NCI-H2227 (cell line): ENCODE results near the gene DNAJB14.
"Not testable (repeated sequence)": the region's sequence is repeated elsewhere in the genome, so short reads cannot be mapped to it uniquely, and the experiment has no call there.

Source experiments
- DNase-seq: peaks from one replicate; lab custom pipeline; 2025; ENCODE audit not compliant: unreplicated experiment; lab: John Stamatoyannopoulos, UW

DNAJB14 gene

DNA sequence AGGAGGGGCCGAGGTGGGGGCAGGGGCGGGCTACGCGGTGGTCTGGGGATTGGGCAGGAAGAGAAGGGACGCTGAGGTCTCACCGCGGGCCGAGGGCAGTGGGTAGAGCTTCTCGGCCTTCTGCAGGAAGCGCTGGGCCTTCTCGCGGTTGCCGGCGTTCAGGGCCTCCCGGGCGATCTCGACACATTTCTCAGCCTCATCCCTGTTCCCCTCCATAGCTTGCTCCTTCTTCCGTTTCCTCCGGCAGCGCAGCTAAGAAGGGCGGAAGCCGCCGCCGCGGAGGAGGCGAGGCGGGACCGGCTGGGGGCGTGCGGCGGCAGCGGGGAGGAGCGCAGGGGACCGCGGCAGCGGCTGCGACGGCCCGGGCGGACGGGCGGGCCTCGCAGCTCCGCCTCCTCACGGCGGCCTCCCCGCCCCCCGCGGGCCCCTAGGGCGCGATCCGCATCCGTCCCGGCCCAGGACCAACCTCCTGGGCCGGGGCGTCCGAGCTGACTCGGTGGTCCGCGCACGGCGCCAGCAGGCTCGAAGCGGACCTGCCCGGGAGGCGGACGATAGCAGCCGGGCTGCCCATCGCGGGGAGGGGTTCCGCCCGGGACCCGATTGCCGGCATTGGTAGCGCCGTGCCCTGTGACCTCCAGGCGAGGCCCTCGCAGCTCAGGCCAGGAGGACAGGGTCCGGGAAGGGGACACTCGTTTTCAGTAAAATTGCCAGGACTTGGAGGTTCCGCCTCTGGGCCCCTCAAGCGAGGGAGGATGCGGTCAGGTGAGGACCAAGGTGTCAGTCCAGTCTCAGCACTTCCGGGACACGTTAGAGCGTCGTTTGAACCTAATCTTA lies at the start of gene DNAJB14:
DNAJB14 (minus strand) TSS at position 263 of the 834 bp plus-strand sequence; CDS start at position 216, 47 bp downstream.
- peak; percentile 80 for DNase-seq

DNA sequence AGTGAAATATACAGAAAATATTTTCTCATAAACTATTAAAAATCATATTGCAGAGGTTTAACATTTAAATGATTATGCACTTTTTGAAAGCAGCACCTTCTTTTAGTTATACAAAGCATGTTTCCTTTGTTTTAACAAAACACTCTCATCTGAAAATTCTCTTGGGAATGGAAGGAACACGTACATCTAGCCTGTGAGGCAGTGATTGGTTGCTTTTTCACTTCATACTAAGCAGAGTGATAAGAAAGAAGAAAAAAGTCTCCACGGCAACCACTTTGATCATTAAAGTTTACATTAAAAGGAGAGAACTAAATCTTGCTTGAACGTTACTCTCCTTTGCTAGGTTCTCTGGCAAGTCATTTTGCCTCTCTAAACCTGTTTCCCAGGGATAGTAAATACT lies 45.3 kb upstream of the DNAJB14 start:
- DNase-seq: no peak

DNA sequence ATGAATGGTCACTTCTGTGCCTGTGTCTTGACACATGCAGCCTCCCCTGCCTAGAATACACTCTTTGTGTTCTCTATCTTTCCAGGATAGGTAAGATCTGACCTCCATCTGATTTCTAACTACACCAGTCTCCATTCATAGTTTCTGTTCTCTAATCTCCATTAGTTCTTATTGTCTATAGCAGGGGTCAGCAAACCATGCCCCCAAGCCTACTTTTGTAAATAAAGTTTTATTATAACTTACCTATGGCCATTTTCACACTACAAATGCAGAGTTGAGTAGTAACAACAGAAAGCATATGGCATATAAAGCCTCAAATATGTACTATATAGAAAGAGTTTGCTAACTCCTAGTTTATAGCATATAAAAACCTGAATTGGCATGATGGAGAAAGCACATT lies 41.3 kb upstream of the DNAJB14 start:
- no peak for DNase-seq

DNA sequence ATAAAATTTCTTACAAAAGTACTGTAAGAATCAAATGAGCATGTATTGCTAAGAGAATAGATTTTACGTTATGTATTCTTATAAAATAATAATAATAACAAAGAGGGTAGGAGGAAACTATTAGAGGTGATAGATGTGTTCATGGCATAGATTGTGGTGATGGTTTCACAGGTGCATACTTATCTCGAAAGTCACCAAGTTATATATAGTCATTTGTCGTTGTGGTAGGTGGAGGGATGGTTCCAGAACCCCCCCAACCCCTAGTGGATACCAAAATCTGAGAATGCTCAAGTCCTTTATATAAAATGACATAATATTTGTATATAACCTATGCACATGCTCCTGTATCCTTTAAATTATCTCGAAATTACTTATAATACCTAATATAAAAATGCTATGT lies 40.4 kb upstream of the DNAJB14 start:
- DNase-seq: no peak

DNA sequence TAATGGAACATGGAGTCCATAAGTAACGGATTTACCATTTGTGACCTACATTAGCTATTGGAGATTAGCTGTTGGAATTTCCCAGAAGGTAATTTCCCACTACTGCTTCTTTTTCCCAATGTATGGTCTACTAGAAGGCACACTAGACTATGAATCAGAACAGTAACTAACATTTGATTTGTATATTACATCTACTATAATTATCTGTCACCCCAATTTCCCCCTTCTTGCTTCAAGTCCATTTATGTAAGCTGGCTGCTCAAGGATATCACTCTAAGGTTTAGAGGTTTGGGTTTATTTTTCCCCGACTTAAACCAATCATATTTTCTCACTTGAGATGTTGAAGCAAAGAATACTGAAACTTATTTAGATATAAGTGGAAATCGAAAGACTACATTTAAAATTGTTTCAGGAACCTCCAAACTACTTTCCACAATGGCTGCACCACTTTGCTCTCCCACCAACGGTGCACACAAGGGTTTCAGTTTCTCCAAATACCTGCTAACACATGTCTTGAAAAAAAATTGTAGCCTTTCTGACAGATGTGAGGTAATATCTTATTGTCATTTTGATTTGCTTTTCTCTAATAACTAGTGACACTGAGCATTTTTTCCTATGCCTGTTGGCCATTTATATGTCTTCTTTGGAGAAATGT lies 37.0 kb upstream of the DNAJB14 start:
- DNase-seq: no peak

DNA sequence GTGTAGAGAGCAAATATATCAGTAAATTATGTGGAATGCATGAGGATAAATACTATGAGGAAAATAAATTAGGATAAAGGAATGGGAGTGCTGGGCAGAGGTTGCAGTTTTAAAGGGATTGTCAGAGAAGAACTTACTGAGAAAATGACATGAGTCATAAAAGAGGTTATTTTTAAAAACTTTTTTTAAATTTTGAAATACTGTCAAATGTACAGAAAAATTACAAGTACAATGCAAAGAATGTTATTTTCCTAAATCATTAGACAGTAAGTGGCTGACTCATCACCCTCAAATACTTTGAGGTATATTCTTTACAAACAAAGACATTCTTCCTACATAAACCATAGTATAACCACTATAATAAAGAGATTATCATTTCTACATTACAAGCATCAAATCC lies 33.5 kb upstream of the DNAJB14 start:
- DNase-seq: no peak

DNA sequence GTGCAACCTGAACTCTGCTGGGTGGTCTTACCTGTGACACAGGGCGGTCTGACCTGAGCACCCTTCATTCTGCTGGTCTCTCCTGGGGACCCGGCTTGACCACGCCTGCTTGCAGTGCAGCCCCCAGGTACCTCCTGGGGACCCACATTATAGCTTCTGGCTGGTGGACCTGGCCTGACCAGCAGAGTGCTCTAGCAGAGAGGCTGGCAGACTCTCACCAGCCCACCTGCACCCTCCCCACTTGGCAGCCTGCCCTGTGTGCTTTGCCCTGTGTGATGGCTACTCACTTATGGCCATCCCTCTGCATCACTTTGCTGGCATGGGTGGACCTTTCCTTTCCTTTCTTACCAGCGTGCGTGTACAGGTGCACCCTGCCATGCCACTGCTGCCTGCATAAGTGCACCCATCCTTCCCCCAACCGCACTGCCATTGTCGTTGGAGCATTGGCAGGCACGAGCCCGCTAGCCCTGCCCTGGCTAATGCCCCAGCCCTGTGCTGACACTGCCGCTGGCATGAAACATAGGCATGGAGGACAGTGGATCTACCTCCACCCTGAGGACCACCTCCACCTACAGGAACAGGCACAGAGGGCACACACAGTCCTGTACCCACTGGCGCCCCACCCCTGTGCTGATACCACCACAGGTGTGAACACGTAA lies 25.2 kb upstream of the DNAJB14 start:
- no peak for DNase-seq

DNA sequence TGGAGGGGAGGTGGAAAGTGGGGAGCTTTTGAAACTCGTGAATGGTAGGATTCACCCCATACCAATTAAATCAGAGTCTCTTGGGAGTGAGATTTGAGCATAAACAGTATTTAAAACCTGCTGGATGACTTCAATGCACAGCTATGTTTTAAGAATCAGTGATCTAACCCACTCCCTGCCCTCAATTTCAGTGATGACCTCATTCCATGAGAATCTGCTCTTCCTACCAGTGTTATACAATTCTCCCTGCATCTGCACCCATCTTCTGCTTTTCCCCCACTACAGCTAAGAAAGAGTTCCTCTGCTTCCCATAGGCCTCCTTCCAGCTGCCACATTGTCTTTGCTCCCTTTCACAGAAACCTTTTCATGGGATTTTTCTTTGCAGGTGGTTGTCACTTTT lies 21.9 kb upstream of the DNAJB14 start:
- DNase-seq: no peak

DNA sequence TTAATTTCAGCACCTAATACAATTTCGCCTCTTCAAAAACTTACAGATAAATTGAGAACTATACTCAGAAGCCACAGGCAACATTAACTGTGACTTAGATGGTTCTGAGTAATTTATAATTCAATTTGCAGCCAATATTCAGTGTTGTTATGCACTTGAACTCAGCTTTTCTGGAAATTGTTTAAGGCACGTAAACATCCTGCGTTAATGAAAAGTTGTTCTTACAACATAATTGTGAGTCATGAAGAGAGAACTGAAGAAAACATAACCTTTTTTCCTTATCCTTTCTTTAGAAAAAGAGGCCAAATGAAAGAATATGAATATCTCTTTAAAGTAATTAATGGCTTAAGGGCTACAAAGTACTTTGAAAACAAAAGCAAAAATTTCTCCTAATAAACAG lies 20.3 kb upstream of the DNAJB14 start:
- DNase-seq: no peak

DNA sequence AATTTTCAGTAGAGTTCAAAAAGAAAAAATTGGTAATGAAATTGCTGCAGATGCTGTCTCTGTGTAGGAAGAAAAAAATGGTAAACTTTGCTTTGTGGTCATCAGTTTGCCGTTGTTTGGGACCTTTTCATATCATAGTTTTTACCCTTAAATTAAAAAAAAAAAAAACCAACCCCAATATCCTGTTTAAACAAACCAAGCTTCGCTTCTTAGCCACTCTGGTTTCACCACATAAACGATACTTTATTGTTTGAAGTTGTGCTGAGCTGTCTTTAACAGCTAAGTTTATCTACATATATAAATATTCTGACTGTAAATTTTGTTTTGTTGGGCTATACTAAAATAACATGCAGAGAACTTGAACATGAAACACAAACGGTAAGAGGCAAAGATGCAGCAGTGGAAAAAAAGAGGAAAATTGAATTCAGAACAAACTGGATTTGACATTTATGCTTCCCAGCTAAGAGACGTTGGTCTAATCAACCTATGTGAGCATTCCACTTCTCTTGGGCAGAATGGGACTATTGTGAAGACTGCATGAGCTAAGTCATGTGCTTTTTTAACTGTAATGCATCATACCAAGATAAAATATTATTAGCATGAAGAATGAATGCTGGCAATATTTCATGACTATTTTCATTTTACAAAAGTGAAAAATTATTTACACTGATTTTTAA lies 19.4 kb upstream of the DNAJB14 start:
- DNase-seq: no peak

DNA sequence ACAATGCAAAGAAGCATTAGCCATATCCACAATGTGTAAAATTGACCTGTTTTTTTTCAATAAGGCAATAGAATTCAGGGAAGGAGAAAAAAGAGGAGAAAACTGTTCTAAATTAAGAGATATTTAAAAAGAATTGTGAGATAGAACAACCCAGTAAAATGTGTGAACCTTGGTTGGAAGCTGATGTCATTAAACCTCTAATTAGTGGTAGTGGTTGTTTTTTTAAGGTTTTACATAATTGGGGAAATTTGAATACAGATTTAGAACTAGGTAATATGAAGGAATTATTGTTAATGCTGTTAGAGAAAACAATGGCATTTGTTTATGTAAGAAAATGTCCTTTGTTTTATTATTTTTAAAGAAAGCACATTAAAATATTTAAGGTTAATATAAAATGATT lies 18.8 kb upstream of the DNAJB14 start:
- no peak for DNase-seq

DNA sequence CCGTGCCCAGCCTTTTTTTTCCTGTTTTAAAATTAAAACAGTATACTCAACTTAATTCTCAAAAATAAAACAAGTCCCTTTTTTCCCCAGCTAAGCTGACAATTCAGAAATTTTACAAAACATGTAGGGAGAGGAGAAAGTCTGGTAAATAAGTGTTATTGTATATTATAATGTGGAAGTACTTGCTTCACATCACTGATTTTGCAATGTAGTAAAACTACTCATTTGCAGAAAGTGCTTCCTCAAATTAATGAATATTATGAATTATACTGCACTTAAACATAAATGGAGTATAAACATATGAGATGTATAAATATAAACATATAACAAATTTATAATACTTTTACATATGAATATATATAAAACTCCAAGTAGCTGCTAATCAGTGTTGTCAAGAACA lies 15.3 kb upstream of the DNAJB14 start:
- DNase-seq: no peak

DNA sequence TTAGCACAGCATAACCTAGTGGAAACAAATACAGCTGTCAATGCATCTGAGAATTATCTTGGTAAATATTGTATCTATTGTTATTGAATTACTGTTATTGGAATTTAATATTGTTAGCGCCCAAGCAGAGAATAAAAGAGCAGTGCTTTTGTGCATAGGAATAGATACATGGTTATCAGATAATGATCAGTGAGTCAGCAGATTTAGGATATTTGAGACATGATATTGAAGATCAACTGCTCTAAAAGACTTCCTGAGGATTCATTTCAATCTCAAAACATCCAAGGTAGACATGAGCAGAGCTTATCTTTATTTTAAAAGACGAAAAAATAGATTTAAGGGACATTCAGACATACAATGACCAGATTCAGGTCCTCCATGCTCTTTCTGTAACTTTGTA lies 14.2 kb upstream of the DNAJB14 start:
- no peak for DNase-seq

DNA sequence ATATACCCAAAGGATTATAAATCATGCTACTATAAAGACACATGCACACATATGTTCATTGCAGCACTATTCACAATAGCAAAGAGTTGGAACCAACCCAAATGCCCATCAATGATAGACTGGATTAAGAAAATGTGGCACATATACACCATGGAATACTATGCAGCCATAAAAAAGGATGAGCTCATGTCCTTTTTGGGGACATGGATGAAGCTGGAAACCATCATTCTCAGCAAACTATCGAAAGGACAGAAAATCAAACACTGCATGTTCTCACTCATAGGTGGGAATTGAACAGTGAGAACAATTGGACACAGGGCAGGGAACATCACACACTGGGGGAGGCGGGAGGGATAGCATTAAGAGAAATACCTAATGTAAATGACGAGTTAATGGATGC lies 11.8 kb upstream of the DNAJB14 start:
- not testable (repeated sequence) for DNase-seq

DNA sequence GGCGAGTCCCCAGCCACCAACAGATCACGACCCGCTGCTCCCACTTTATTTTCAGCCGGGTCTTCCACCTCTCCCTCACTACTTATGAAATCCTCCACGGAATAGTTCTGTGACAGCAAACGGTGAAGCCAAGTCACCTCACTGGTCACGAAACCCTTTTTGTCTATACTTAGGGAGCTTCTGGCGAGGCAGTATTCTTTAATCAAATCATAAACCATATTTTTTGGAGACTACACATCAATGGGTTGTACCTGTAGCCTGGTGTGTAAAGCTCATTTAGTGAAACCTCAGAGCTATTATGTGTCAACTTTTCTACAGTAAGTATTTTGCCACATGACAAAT lies 4.5 kb upstream of the DNAJB14 start:
- no peak for DNase-seq

DNA sequence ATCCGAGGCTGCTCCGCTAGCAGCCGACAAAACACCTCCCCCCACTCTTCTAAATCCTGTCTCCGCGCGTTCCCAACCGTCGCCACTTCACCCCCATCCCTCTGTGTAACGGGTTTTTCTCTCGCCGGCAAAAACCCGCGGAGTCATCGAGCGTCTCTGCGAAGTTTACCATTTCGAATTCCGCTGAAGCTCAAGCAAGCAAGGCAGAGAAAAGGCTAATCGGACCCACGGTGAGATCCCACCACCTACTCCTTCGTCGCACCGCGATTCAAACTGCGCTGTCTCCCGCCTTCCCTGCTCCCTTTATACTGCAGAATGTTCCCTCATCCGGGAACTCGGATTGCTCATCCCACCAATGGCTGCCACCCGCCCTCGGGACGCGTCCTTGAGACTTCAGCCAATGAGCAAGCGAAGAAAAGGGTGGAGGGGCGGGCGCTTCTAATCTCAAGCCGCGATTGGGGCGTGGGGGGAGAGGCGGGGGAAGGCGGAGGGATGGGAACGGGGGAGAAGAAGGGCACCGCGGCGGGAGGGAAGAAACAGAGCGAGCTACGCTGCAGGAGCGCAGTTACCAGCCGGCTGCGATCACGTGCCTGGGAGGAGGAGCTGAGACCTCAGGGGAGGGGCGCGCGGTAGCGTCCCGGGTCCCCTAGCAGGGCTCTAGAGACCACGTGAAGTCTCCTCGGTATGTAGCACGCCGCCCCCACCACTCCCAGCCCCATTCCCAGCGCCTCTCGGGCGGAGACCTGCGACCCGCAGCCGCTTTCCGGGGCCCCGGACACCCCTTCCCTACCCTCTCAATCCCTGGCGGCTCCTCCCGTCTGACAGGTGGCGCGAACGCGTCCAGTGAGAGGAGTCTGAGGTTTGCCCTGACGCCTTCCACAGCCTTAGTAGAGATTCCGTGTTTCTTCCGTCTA lies 3.8 kb upstream of the DNAJB14 start, which contains the start of gene H2AZ1:
H2AZ1 (minus strand) TSS at position 277 of the 914 bp plus-strand sequence; CDS start at position 172, 105 bp downstream.
- DNase-seq: peak; percentile 97

DNA sequence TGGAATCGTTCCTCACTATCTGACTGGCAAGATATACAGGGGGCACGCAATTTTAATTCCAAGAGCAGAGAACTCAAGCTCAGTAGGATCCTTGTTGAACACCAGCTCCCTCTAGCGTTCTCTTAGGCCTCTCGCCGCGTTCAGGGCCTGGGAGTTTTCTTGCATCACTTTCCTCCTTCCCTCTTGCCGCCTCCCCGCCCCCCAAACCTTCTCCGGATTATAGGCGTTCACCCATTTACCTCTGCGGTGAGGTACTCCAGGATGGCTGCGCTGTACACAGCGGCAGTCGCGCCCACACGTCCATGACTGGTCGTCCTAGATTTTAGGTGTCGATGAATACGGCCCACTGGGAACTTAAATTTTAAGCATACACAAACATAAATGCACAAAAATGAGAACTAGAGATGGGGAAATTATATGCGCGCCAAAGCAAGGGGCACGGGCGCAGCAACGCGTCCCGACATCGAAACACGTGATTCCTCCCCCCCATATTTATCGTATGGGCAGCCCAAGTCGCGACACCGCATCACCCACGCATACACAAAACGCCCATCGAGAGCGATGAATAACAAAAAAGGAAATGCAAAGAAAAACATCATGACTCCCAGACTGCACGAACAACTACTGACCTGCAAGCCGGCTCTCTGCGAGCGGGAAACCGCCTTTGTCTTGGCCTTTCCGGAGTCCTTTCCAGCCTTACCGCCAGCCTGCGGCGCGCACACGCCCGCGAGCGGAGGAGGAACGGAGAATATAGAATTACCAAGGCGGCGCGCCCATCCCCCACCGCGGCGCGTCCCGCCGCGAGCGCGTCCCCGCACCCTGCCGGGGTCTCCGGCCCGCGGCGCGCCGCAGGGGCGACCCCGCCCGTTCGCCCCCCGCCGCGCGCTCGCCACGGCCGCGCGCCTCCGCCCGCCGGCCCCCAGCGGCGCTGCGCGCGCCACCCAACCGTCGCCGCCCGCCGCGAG lies 2.9 kb upstream of the DNAJB14 start:
- peak; percentile 93 for DNase-seq

DNA sequence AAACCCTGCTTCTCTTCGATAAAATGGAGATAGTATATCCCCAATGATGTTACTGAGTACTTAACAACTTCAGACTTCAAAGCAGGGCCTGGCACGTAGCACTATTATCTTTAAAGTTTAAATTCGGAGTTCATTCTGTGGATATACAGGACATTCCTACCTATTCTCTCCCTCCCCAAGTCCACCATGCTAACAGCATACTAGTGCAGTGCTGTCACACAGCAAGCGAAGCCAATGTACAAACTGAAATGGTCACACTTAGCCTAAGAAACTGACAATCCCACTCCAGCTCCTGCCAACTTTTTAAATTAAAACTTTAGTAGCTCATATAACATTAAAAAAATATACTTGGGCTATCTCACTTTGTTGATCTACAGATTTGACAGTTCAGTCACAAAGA lies 1.2 kb upstream of the DNAJB14 start:
- DNase-seq: no peak

DNA sequence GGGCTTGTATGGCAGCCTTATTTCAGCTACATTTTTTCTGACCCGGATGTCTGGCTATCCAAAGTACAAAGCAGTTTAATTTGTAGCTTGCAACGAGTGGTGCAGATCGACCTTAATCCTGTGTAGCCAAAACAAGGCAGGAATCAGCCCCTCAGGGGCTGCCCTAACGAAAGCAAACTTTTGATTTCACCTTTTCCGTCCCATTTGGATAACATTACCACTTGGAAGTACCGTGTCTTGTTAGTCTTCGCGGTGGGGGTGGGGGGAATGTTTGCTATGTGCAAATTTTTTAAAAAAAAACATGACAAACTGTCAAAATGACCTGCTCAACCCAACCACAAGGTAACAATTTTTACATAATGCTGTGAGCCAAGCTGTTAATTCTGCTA lies 766 bp upstream of the DNAJB14 start:
- no peak for DNase-seq
